NB4 (cell line): ENCODE measurements around the gene FGFBP2.

Experiments
- CTCF ChIP-seq: IDR thresholded peaks from one replicate; pipeline ENCODE4 v1.5.1; 2012; ENCODE audit warnings: low read depth, low read length
- MAX ChIP-seq: IDR thresholded peaks from 2 replicates; pipeline ENCODE4 v1.6.1; 2011; ENCODE audit warnings: low read depth, low read length

GRCh38 chr4:15917297-15917696 lies 45.7 kb downstream of the FGFBP2 start:
- TF ChIP-seq CTCF (no peak), MAX (no peak)
